Breast epithelium (tissue), 3 donors: ENCODE data around the gene CEP170.

Experiments used
- CTCF ChIP-seq, 3 donors: fragments of 450-650 bp; IDR thresholded peaks; one replicate each; pipeline ENCODE4 v1.5.1; 2016 to 2017; ENCODE audit warnings: antibody characterized with exemption in 3 of 3, mild to moderate bottlenecking in 3 of 3, moderate library complexity in 3 of 3
- POLR2A ChIP-seq: fragments of 450-650 bp; IDR thresholded peaks from one replicate; pipeline ENCODE4 v1.6.1; 2016; ENCODE audit warnings: antibody characterized with exemption, mild to moderate bottlenecking, moderate library complexity

GRCh38 chr1:243236604-243237252 lies 18.4 kb downstream of the CEP170 start:
- TF ChIP-seq POLR2A: no peak
- no peak for TF ChIP-seq CTCF (IDR thresholded peaks at IDR 0.05)
